SK-N-SH treated with all-trans-retinoic acid at 6 μM for 48 hours (cell line): ENCODE data around the gene GPC6.

Experiments
- ATAC-seq: fragments of 200-7000 bp; cut with Tn5 transposase; 3 replicates; pipeline ENCODE4 v1.9.1; 2020; ENCODE audit warnings: mild to moderate bottlenecking, moderate library complexity
- ARNTL ChIP-seq: fragments of 450-650 bp; formaldehyde crosslinking; IDR thresholded peaks from 2 replicates; pipeline ENCODE4 v1.5.0; 2020; ENCODE audit warnings: low read depth, mild to moderate bottlenecking, moderate library complexity, borderline replicate concordance
- BACH2 ChIP-seq: fragments of 250-450 bp; sonication (Bioruptor Pico); IDR thresholded peaks from 2 replicates; pipeline ENCODE4 v1.9.0; 2021; ENCODE audit warnings: mild to moderate bottlenecking, borderline replicate concordance
- CREB5 ChIP-seq: fragments of 250-450 bp; sonication (Bioruptor Pico); IDR thresholded peaks from 2 replicates; pipeline ENCODE4 v1.5.1; 2020; ENCODE audit warnings: low read depth, mild to moderate bottlenecking, moderate library complexity
- CSDC2 ChIP-seq: fragments of 250-450 bp; sonication (Bioruptor Pico); IDR thresholded peaks from 2 replicates; pipeline ENCODE4 v1.5.0; 2020; ENCODE audit warnings: mild to moderate bottlenecking, moderate library complexity
- CSRNP3 ChIP-seq: fragments of 250-450 bp; sonication (Bioruptor Pico); IDR thresholded peaks from 2 replicates; pipeline ENCODE4 v1.5.1; 2021; ENCODE audit warnings: mild to moderate bottlenecking, moderate library complexity
- ESRRG ChIP-seq: fragments of 250-450 bp; sonication (Bioruptor Pico); IDR thresholded peaks from 2 replicates; pipeline ENCODE4 v1.6.1; 2021; ENCODE audit warnings: mild to moderate bottlenecking
- OSR1 ChIP-seq: fragments of 250-450 bp; sonication (Bioruptor Pico); IDR thresholded peaks from 2 replicates; pipeline ENCODE4 v1.8.0; 2022; ENCODE audit warnings: moderate library complexity, mild to moderate bottlenecking, inconsistent platforms
- PATZ1 ChIP-seq: fragments of 250-450 bp; sonication (Bioruptor Pico); IDR thresholded peaks from 2 replicates; pipeline ENCODE4 v1.8.0; 2020; ENCODE audit warnings: mild to moderate bottlenecking, moderate library complexity, borderline replicate concordance
- POU6F1 ChIP-seq: fragments of 250-450 bp; sonication (Bioruptor Pico); IDR thresholded peaks from 2 replicates; pipeline ENCODE4 v1.8.0; 2021; ENCODE audit warnings: low read depth, mild to moderate bottlenecking, moderate library complexity, borderline replicate concordance
- TCF4 ChIP-seq: fragments of 250-450 bp; sonication (Bioruptor Pico); IDR thresholded peaks from 2 replicates; pipeline ENCODE4 v1.8.0; 2021; ENCODE audit warnings: mild to moderate bottlenecking, moderate library complexity, borderline replicate concordance
- TOX ChIP-seq: fragments of 250-450 bp; sonication (Bioruptor Pico); IDR thresholded peaks from 2 replicates; pipeline ENCODE4 v1.8.0; 2021; ENCODE audit warnings: mild to moderate bottlenecking, moderate library complexity, borderline replicate concordance
- TSHZ2 ChIP-seq: fragments of 250-450 bp; sonication (Bioruptor Pico); IDR thresholded peaks from 2 replicates; pipeline ENCODE4 v1.5.0; 2020; ENCODE audit warnings: mild to moderate bottlenecking, moderate library complexity
- ZC3H10 ChIP-seq: fragments of 250-450 bp; sonication (Bioruptor Pico); IDR thresholded peaks from 2 replicates; pipeline ENCODE4 v1.5.1; 2021; ENCODE audit warnings: mild to moderate bottlenecking, moderate library complexity
- ZFP3 ChIP-seq: fragments of 250-450 bp; sonication (Bioruptor Pico); IDR thresholded peaks from 2 replicates; pipeline ENCODE4 v1.5.0; 2020; ENCODE audit warnings: mild to moderate bottlenecking, moderate library complexity
- ZFP30 ChIP-seq: fragments of 450-650 bp; formaldehyde crosslinking; IDR thresholded peaks from 2 replicates; pipeline ENCODE4 v1.5.0; 2022; ENCODE audit warnings: mild to moderate bottlenecking, moderate library complexity
- ZNF70 ChIP-seq: fragments of 450-650 bp; formaldehyde crosslinking; IDR thresholded peaks from 2 replicates; pipeline ENCODE4 v1.5.0; 2020; ENCODE audit warnings: mild to moderate bottlenecking, moderate library complexity
- ZNF8 ChIP-seq: fragments of 450-650 bp; formaldehyde crosslinking; IDR thresholded peaks from 2 replicates; pipeline ENCODE4 v1.5.0; 2020; ENCODE audit warnings: mild to moderate bottlenecking, moderate library complexity

Gene GPC6

GRCh38 chr13:94263038-94263437 is 1036.4 kb downstream of the GPC6 start:
- ATAC-seq: no peak
- TF ChIP-seq ZC3H10 (CRISPR knock-in tag) (no peak), ZFP30 (CRISPR knock-in tag) (no peak), TCF4 (CRISPR knock-in tag) (no peak)
- TF ChIP-seq, all 23 proteins: peak for 0

GRCh38 chr13:94267581-94268366 is 1041.2 kb downstream of the GPC6 start:
- ATAC-seq: no peak
- TF ChIP-seq ZNF8 (CRISPR knock-in tag) (no peak), ARNTL (no peak), CREB5 (CRISPR knock-in tag) (no peak), ESRRG (CRISPR knock-in tag) (no peak), ZNF70 (CRISPR knock-in tag) (no peak), ZC3H10 (CRISPR knock-in tag) (no peak), CSDC2 (CRISPR knock-in tag) (no peak), POU6F1 (no peak)

- ATAC-seq: no peak; the same call in 2 of the 3 replicates
- TF ChIP-seq ESRRG (CRISPR knock-in tag) (no peak), TOX (CRISPR knock-in tag) (no peak), TCF4 (CRISPR knock-in tag) (no peak), ZFP30 (CRISPR knock-in tag) (no peak), TSHZ2 (CRISPR knock-in tag) (no peak), OSR1 (CRISPR knock-in tag) (no peak), BACH2 (CRISPR knock-in tag) (no peak), POU6F1 (no peak), ZFP3 (no peak), ZNF70 (CRISPR knock-in tag) (no peak), PATZ1 (no peak), CSDC2 (CRISPR knock-in tag) (no peak), CSRNP3 (CRISPR knock-in tag) (no peak)
Measured at GRCh38 chr13:94268661-94269060, 1042.1 kb downstream of the GPC6 start.
